ENCODE data around the gene FCSK. TPM values are rescaled to one million over a fixed set of nuclear protein-coding genes. Genes with fewer than 3 reads are reported as not detected.

FCSK gene
- total and polyA plus RNA-seq, 2 of the 8 experiments (the other 6 are each of a cell fraction or from before 2014, with no cell fraction given), result 4.6 to 5.1 TPM

DNA sequence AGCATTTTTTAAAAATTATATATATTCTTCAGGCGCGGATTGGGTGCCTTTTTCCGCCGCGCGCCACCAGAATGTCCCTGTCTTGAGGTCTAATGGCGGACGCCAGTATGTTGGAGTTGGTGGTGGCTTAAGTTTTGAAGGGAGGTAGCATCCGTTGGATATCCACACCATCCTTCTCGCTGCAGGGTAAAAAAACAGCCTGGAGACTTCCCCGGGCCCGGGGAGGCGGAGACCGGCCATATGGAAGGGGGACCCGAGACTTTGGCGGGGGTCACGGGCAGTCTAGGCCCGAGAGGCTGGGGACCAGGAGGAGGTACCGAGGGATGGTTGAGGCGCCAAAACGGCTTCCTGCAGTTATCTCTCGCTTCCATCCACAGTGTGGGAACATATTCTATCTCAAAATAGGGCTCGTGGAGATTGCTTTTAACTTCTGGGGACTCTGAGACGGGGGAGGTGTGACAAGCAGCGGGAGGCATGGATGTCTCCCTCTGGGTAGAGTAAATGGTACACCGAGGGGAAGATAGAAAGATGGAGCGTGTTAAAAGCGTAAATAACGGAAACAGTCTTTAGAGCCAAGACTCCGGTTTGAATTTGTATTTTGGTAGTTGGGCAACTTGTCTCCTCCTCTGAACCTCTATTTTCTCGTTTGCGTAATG is 69.5 kb downstream of the FCSK start, which contains the start of gene SF3B3:
SF3B3 (plus strand) TSS at position 74 of the 656 bp plus-strand sequence. CDS start 2,841 bp downstream, outside the sequence.
- Histone ChIP-seq H3K79me1 (ENCODE audit: low read depth, low read length) (no peaks in the 10 kb centered on the region; the same call in 1 of the 2 replicates), H3K4me2 (ENCODE audit: insufficient read depth in 1 of 2, low read depth in 2 of 2, low read length in 2 of 2) (peak within 1 kb of the TSS; percentile 84 to 93), H3K9ac (replicated peaks in 1 of 4; ENCODE audit: extremely low read depth in 1 of 4, low read depth in 3 of 4, low read length in 3 of 4) (peak within 1 kb of the TSS; percentile 90 to 97 (median 96)), H4K91ac (replicated peaks; ENCODE audit: insufficient read length, low read length) (no peak within 1 kb of the TSS), H3K4me3 (ENCODE audit: extremely low read depth in 1 of 4, insufficient read depth in 2 of 4, low read depth in 3 of 4, low read length in 4 of 4) (peak within 1 kb of the TSS; percentile 88 to 96 (median 91)), H3K27me3 (replicated peaks in 1 of 4; ENCODE audit: control insufficient read depth in 3 of 4, extremely low read depth in 1 of 4, insufficient read depth in 3 of 4, low read length in 3 of 4) (no peaks in the 10 kb centered on the region), H2AK5ac (ENCODE audit: low read depth, low read length) (peak within 1 kb of the TSS; percentile 55; the same call in 1 of the 2 replicates), H4K8ac (ENCODE audit: extremely low read depth, insufficient read depth, low read length) (peak within 1 kb of the TSS; percentile 99), H3K56ac (replicated peaks; ENCODE audit: insufficient read length, low read depth, low read length) (peak within 1 kb of the TSS; percentile 89), H3K18ac (ENCODE audit: extremely low read depth, low read length) (peak within 1 kb of the TSS; percentile 33), H3K27ac (ENCODE audit: low read depth, low read length) (peak within 1 kb of the TSS; percentile 91), H2BK15ac (ENCODE audit: low read length) (no peak within 1 kb of the TSS), H4K5ac (ENCODE audit: insufficient read length, low read depth, low read length) (peak within 1 kb of the TSS; percentile 93), H3K4ac (replicated peaks; ENCODE audit: insufficient read length, low read depth, low read length) (peak within 1 kb of the TSS; percentile 69), H2BK12ac (ENCODE audit: low read depth, low read length) (no peak within 1 kb of the TSS; the same call in 1 of the 2 replicates), H2BK120ac (replicated peaks; ENCODE audit: low read depth, low read length) (peak within 1 kb of the TSS; percentile 7), H3K23me2 (ENCODE audit: low read depth, low read length) (peaks cover 6% of the 10 kb centered on the region; the same call in 1 of the 2 replicates), H4K20me1 (replicated peaks in 1 of 2; ENCODE audit: control insufficient read depth in 1 of 2, insufficient read depth in 2 of 2, low read length in 2 of 2) (peaks cover 8 to 12% of the 10 kb centered on the region in 2 experiments), H3K14ac (ENCODE audit: insufficient read length) (no peak within 1 kb of the TSS), H3K9me3 (ENCODE audit: insufficient read depth in 2 of 2, low read depth in 1 of 2, low read length in 1 of 2) (no peaks in the 10 kb centered on the region), H3K36me3 (ENCODE audit: control insufficient read depth in 2 of 4, insufficient read depth in 4 of 4, low read length in 3 of 4) (peaks cover 11 to 34% (median 21%) of the 10 kb centered on the region in 4 experiments), H2BK5ac (ENCODE audit: low read depth, low read length) (peak within 1 kb of the TSS; percentile 82), H2BK20ac (ENCODE audit: low read length) (no peak within 1 kb of the TSS), H3K4me1 (replicated peaks in 1 of 4; ENCODE audit: control insufficient read depth in 3 of 4, insufficient read depth in 4 of 4, low read length in 3 of 4) (peaks cover 0 to 4% (median 3%) of the 10 kb centered on the region in 4 experiments; a peak in 5 of 7 replicates), H2AFZ (ENCODE audit: low read length) (0 out of 2 replicates have a peak within 1 kb of the TSS, but pooled peaks have one; percentile 7), H3K23ac (ENCODE audit: insufficient read length) (no peak within 1 kb of the TSS), H3K79me2 (ENCODE audit: control insufficient read depth in 1 of 2, insufficient read depth in 2 of 2, low read length in 2 of 2) (peaks cover 39 to 64% of the 10 kb centered on the region in 2 experiments)
- CTCF ChIA-PET (ENCODE audit: partially characterized antibody), result interaction anchor here (0.7 to 2.5 kb wide), 3 partner anchors 129 to 272 kb away, joined by 3 to 6 read pairs (median 3); partner anchors contain the start of gene EXOSC6
- 1% methylated on average over 32 of the region's 32 CpGs; no CpG with 5 or more reads in 1 of the 2 experiments for WGBS, 2 experiments (ENCODE audit: extremely low coverage in 1 of 2, insufficient coverage in 1 of 2, insufficient read length in 1 of 2, insufficient replicate concordance in 2 of 2, low coverage in 1 of 2, low lambda C conversion rate in 2 of 2, missing lambda C conversion rate in 1 of 2)
- DNase-seq (ENCODE audit: low read depth in 1 of 2, low spot score in 2 of 2), result peak in 1 of 2 experiments; percentile 81
- FAIRE-seq, result no peak
- POLR2A ChIA-PET (ENCODE audit: partially characterized antibody), result interaction anchor here (0.8 to 4.3 kb wide), 34 partner anchors 9 to 272 kb away, joined by 3 to 35 read pairs (median 5); partner anchors contain the start of genes DDX19A and EXOSC6
- no peak for TF ChIP-seq SAP30 (IDR thresholded peaks at IDR 0.05; ENCODE audit: insufficient read depth, insufficient replicate concordance, low read length)
